Ramos (cell line): ENCODE data around the gene DTX3.
"Not testable (repeated sequence)": the region's sequence is repeated elsewhere in the genome, so short reads cannot be mapped to it uniquely, and the experiment has no call there.

Experiments used
- in situ Hi-C: fragments of 300-500 bp; cut with MboI; formaldehyde crosslinking; loops from one replicate; pipeline ENCODE4 v1.14.3; 2022; ENCODE audit warnings: low sequenced_read_pairs; ENCODE audit not compliant: unreplicated experiment

The DTX3 gene

GRCh38 chr12:57655541-57656240 is 51.1 kb downstream of the DTX3 start:
- in situ Hi-C loops = no loop called here

- in situ Hi-C loops = not testable (repeated sequence)
These were observed 51.8 kb downstream of the DTX3 start for GRCh38 chr12:57656408-57656807.

GRCh38 chr12:57657744-57658143 is 53.1 kb downstream of the DTX3 start:
- in situ Hi-C loops = no loop called here

- in situ Hi-C loops = no loop called here
These were observed 54.3 kb downstream of the DTX3 start for GRCh38 chr12:57658890-57659289.
